Neural cell (in vitro differentiated cells): ENCODE data around the gene TEX38. TPM values are rescaled to one million over a fixed set of nuclear protein-coding genes. Genes with fewer than 3 reads are reported as not detected.

Experiments used
- H2AFZ ChIP-seq: fragments of 200-600, 300-800 bp; sonication (generic), shearing (Covaris generic); 2 replicates; pipeline ENCODE4 v1.6.0; 2014; ENCODE audit warnings: low read depth, mild to moderate bottlenecking, antibody characterized with exemption, low read length, moderate library complexity
- H3F3A ChIP-seq: fragments of 200-600 bp; shearing (Covaris generic); 2 replicates; pipeline ENCODE4 v1.6.1; 2016; ENCODE audit warnings: mild to moderate bottlenecking, moderate library complexity, mixed read lengths, antibody characterized with exemption, low read length; ENCODE audit not compliant: insufficient read depth, poor library complexity, severe bottlenecking
- H3K27ac ChIP-seq: fragments of 200-600, 300-800 bp; sonication (generic), shearing (Covaris generic); 2 replicates; pipeline ENCODE4 v1.5.1; 2014; ENCODE audit warnings: mild to moderate bottlenecking, low read length, moderate library complexity
- H3K27me3 ChIP-seq: fragments of 300-800, 200-600 bp; sonication (generic), shearing (Covaris generic); 2 replicates; pipeline ENCODE4 v1.6.0; 2014; ENCODE audit warnings: mild to moderate bottlenecking, low read depth, low read length, moderate library complexity; ENCODE audit not compliant: insufficient read depth
- H3K36me3 ChIP-seq: fragments of 300-800, 200-600 bp; sonication (generic), shearing (Covaris generic); 2 replicates; pipeline ENCODE4 v1.5.1; 2014; ENCODE audit warnings: mild to moderate bottlenecking, antibody characterized with exemption, low read length, moderate library complexity; ENCODE audit not compliant: insufficient read depth
- H3K4me2 ChIP-seq: fragments of 300-800, 200-600 bp; sonication (generic), shearing (Covaris generic); 2 replicates; pipeline ENCODE4 v1.6.0; 2014; ENCODE audit warnings: mild to moderate bottlenecking, low read length
- H3K4me3 ChIP-seq: fragments of 300-800, 200-600 bp; sonication (generic), shearing (Covaris generic); 2 replicates; pipeline ENCODE4 v1.5.1; 2014; ENCODE audit warnings: mild to moderate bottlenecking, low read length, moderate library complexity
- H3K79me2 ChIP-seq: fragments of 200-600 bp; shearing (Covaris generic); replicated peaks from 2 replicates; pipeline ENCODE4 v1.6.0; 2014; ENCODE audit warnings: mild to moderate bottlenecking, low read length, moderate library complexity; ENCODE audit not compliant: insufficient read depth
- H3K9ac ChIP-seq: fragments of 300-800, 200-600 bp; sonication (generic), shearing (Covaris generic); 2 replicates; pipeline ENCODE4 v1.6.1; 2016; ENCODE audit warnings: mild to moderate bottlenecking, low read length, mixed read lengths
- H3K9me2 ChIP-seq: fragments of 200-600 bp; shearing (Covaris generic); 2 replicates; pipeline ENCODE4 v1.6.1; 2016; ENCODE audit warnings: mild to moderate bottlenecking, low read length, mixed read lengths; ENCODE audit not compliant: insufficient read depth
- H3K9me3 ChIP-seq: fragments of 200-600, 300-800 bp; sonication (generic), shearing (Covaris generic); 2 replicates; pipeline ENCODE4 v1.6.1; 2016; ENCODE audit warnings: mild to moderate bottlenecking, mixed run types, low read length, moderate library complexity, mixed read lengths
- H4K20me1 ChIP-seq: fragments of 200-600 bp; shearing (Covaris generic); 2 replicates; pipeline ENCODE4 v1.6.1; 2016; ENCODE audit warnings: mild to moderate bottlenecking, mixed run types; ENCODE audit not compliant: insufficient read depth
- EP300 ChIP-seq: fragments of 450-650 bp; conservative IDR thresholded peaks from 2 replicates; pipeline ENCODE4 v1.6.1; 2014; ENCODE audit warnings: antibody characterized with exemption, mild to moderate bottlenecking, moderate library complexity; ENCODE audit not compliant: poor library complexity, severe bottlenecking
- EZH2 ChIP-seq: fragments of 200-600, 300-800 bp; shearing (Covaris generic), sonication (generic); IDR thresholded peaks from 2 replicates; pipeline ENCODE4 v1.6.1; 2014; ENCODE audit warnings: antibody characterized with exemption, low read length, borderline replicate concordance, mild to moderate bottlenecking; ENCODE audit not compliant: insufficient read depth, poor library complexity, severe bottlenecking
- MXI1 ChIP-seq: fragments of 450-650 bp; conservative IDR thresholded peaks from 2 replicates; pipeline ENCODE4 v1.6.1; 2014; ENCODE audit warnings: antibody characterized with exemption, mild to moderate bottlenecking; ENCODE audit not compliant: poor library complexity, severe bottlenecking
- POLR2AphosphoS5 ChIP-seq: IDR thresholded peaks from 2 replicates; pipeline ENCODE4 v1.6.1; 2012
- RAD21 ChIP-seq: fragments of 450-650 bp; conservative IDR thresholded peaks from 2 replicates; pipeline ENCODE4 v1.6.1; 2014; ENCODE audit warnings: antibody characterized with exemption, mild to moderate bottlenecking, moderate library complexity
- SMC3 ChIP-seq: fragments of 450-650 bp; conservative IDR thresholded peaks from 2 replicates; pipeline ENCODE4 v1.6.1; 2014; ENCODE audit warnings: antibody characterized with exemption, mild to moderate bottlenecking, moderate library complexity; ENCODE audit not compliant: poor library complexity
- TAF1 ChIP-seq: IDR thresholded peaks from 2 replicates; pipeline ENCODE4 v1.6.1; 2012; ENCODE audit warnings: low read depth
- polyA plus RNA-seq: library from polyadenylated mRNA; depleted of rRNA; stranded (reverse); fragments of >200 nt; gene quantifications from 2 replicates; pipeline ENCODE4 v1.2.3, GENCODE V29; 2014
- TF ChIP-seq, protein P1 (sequence below): fragments of 450-650 bp; IDR thresholded peaks from 2 replicates; pipeline ENCODE4 v1.5.1; 2014; ENCODE audit warnings: antibody characterized with exemption, mild to moderate bottlenecking, moderate library complexity; ENCODE audit not compliant: poor library complexity, severe bottlenecking
- TF ChIP-seq, protein P2 (sequence below): IDR thresholded peaks from 2 replicates; pipeline ENCODE4 v1.6.1; 2012; ENCODE audit warnings: borderline replicate concordance

Gene TEX38
- polyA plus RNA-seq, 1 donor from 2014 or later: not detected

GRCh38 chr1:46667782-46668760, 3.6 kb upstream of the TEX38 start, which contains the start of gene ATPAF1:
Gene ATPAF1 (minus strand): TSS chr1:46668364. CDS start chr1:46668322, 42 bp downstream.
- peak; percentile 49 for TF ChIP-seq SMC3
- TF ChIP-seq POLR2AphosphoS5: peak; percentile 69
- TF ChIP-seq, protein P1, sequence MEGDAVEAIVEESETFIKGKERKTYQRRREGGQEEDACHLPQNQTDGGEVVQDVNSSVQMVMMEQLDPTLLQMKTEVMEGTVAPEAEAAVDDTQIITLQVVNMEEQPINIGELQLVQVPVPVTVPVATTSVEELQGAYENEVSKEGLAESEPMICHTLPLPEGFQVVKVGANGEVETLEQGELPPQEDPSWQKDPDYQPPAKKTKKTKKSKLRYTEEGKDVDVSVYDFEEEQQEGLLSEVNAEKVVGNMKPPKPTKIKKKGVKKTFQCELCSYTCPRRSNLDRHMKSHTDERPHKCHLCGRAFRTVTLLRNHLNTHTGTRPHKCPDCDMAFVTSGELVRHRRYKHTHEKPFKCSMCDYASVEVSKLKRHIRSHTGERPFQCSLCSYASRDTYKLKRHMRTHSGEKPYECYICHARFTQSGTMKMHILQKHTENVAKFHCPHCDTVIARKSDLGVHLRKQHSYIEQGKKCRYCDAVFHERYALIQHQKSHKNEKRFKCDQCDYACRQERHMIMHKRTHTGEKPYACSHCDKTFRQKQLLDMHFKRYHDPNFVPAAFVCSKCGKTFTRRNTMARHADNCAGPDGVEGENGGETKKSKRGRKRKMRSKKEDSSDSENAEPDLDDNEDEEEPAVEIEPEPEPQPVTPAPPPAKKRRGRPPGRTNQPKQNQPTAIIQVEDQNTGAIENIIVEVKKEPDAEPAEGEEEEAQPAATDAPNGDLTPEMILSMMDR: peak; percentile 50
- peak; percentile 47 for TF ChIP-seq RAD21
- no peak for TF ChIP-seq TAF1
- peak; percentile 40 for TF ChIP-seq EP300
- TF ChIP-seq MXI1: peak; percentile 75
- TF ChIP-seq, protein P2, sequence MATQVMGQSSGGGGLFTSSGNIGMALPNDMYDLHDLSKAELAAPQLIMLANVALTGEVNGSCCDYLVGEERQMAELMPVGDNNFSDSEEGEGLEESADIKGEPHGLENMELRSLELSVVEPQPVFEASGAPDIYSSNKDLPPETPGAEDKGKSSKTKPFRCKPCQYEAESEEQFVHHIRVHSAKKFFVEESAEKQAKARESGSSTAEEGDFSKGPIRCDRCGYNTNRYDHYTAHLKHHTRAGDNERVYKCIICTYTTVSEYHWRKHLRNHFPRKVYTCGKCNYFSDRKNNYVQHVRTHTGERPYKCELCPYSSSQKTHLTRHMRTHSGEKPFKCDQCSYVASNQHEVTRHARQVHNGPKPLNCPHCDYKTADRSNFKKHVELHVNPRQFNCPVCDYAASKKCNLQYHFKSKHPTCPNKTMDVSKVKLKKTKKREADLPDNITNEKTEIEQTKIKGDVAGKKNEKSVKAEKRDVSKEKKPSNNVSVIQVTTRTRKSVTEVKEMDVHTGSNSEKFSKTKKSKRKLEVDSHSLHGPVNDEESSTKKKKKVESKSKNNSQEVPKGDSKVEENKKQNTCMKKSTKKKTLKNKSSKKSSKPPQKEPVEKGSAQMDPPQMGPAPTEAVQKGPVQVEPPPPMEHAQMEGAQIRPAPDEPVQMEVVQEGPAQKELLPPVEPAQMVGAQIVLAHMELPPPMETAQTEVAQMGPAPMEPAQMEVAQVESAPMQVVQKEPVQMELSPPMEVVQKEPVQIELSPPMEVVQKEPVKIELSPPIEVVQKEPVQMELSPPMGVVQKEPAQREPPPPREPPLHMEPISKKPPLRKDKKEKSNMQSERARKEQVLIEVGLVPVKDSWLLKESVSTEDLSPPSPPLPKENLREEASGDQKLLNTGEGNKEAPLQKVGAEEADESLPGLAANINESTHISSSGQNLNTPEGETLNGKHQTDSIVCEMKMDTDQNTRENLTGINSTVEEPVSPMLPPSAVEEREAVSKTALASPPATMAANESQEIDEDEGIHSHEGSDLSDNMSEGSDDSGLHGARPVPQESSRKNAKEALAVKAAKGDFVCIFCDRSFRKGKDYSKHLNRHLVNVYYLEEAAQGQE: peak; percentile 5
- TF ChIP-seq EZH2: no peak
- H3K4me2 ChIP-seq: peak within 1 kb of the TSS; percentile 91
- peak within 1 kb of the TSS; percentile 24 for H3K27ac ChIP-seq
- H3K9me2 ChIP-seq: no peaks in the 10 kb centered on the region
- peaks cover 9% of the 10 kb centered on the region for H3K36me3 ChIP-seq
- peak within 1 kb of the TSS; percentile 79 for H3K9ac ChIP-seq
- H3K79me2 ChIP-seq: no peaks in the 10 kb centered on the region
- peak within 1 kb of the TSS; percentile 72 for H3K4me3 ChIP-seq
- no peaks in the 10 kb centered on the region for H3F3A ChIP-seq
- no peaks in the 10 kb centered on the region for H4K20me1 ChIP-seq
- peak within 1 kb of the TSS; percentile 80 for H2AFZ ChIP-seq
- no peaks in the 10 kb centered on the region for H3K27me3 ChIP-seq
- H3K9me3 ChIP-seq: no peaks in the 10 kb centered on the region

DNA sequence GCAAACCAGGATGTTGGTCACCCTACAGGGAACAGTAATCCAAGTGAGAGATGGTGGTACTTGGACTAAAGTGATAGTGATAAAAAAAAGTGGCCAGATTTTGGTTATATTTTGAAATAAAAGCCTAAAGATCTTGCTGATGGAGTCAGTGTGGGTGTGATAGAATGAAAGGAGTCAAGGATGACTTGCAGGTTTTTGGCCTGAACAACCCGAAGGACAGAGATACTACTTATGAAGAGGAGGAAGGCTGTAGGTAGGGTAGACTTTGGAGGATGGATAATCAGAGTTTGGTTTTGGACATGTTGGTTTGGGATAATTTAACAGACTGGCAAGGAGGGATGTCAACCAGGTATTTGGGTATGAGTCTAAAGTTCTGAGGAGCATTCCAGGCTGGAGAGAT, 1.5 kb upstream of the TEX38 start:
- Histone ChIP-seq H3K36me3 (no peaks in the 10 kb centered on the region), H3K4me2 (no peak overlapping the region), H3K27ac (no peak overlapping the region), H3K27me3 (no peaks in the 10 kb centered on the region), H3K9me2 (no peaks in the 10 kb centered on the region), H2AFZ (no peak overlapping the region), H3K9me3 (no peaks in the 10 kb centered on the region), H3K79me2 (no peaks in the 10 kb centered on the region), H3K4me3 (no peak overlapping the region), H3F3A (no peaks in the 10 kb centered on the region), H4K20me1 (no peaks in the 10 kb centered on the region), H3K9ac (no peak overlapping the region)
- TF ChIP-seq, protein P1: no peak
- no peak for TF ChIP-seq SMC3
- TF ChIP-seq, protein P2: no peak
- TF ChIP-seq POLR2AphosphoS5: no peak
- no peak for TF ChIP-seq TAF1
- no peak for TF ChIP-seq EP300
- TF ChIP-seq RAD21: no peak
- TF ChIP-seq EZH2: no peak
- no peak for TF ChIP-seq MXI1
